GM12872 (cell line): ENCODE results near the gene ASPA.

Source experiments
- TF ChIP-seq, protein P1 (sequence below): IDR thresholded peaks from 3 replicates; pipeline ENCODE4 v1.5.1; 2011; ENCODE audit warnings: low read depth, mild to moderate bottlenecking, low read length, moderate library complexity; ENCODE audit not compliant: insufficient read depth

Gene ASPA

DNA sequence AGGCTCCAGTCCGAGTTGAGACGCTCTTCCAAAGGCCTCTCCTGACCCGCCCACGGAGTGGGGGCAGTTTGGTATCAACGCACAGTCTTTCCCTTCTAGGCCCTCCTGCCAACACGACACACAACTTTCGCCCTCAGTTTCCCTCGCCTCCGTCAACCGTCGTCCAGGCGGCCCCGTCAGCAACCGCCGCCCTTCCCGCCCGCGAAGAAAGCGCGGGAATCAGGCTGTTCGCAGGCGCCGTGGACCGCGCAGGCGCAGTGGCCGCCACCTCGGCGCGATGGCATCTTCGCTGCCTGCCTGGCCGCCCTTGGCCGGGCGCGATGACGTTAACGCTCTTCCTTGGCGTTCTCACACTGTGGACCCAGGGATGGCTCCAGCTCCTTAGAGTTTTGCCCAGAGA is 4.2 kb upstream of the ASPA start, which contains the start of gene SPATA22:
SPATA22 (minus strand) TSS at position 221 of the 400 bp plus-strand sequence. CDS start 2,494 bp downstream, outside the sequence.
- TF ChIP-seq, protein P1, sequence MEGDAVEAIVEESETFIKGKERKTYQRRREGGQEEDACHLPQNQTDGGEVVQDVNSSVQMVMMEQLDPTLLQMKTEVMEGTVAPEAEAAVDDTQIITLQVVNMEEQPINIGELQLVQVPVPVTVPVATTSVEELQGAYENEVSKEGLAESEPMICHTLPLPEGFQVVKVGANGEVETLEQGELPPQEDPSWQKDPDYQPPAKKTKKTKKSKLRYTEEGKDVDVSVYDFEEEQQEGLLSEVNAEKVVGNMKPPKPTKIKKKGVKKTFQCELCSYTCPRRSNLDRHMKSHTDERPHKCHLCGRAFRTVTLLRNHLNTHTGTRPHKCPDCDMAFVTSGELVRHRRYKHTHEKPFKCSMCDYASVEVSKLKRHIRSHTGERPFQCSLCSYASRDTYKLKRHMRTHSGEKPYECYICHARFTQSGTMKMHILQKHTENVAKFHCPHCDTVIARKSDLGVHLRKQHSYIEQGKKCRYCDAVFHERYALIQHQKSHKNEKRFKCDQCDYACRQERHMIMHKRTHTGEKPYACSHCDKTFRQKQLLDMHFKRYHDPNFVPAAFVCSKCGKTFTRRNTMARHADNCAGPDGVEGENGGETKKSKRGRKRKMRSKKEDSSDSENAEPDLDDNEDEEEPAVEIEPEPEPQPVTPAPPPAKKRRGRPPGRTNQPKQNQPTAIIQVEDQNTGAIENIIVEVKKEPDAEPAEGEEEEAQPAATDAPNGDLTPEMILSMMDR, result no peak

DNA sequence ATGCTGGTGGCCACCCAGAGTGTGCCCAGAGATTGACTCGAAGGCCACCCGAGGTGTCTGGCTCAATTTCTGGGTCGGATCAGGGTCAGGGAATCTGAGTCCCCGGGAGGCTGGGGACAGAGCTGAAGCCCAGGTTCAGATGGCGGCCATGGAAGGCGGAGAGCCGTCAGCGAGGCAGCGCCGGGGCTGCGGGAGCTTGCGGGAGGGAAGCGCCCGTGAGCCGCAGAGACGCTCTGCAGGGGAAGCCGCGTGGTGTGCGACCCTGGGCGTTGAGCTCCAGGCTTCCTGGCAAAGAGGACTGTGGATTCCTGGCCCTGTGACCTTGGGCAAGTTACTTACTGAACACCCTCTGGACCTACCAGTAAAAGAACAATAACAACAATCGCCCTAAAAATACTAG is 3.7 kb upstream of the ASPA start:
- TF ChIP-seq, protein P1, result no peak

DNA sequence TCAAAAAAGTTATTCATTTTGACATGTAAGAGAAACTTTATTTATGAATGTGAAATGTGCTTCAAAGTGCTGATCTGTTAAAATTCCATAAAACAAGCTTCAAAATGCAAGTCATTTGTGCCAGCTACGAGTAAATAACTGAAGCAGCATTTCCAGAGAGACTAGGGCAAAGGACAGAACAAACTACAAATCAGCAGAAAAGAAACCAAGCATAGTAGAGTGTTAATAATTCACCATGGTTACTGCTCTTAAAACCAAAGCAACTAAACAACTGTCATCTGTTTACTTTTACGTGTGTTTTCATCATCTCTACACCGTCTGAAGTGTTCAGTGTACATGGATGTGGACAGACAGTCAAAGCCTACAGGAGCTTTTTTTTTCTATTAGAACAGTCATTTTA is 1.6 kb upstream of the ASPA start:
- TF ChIP-seq, protein P1, result no peak

DNA sequence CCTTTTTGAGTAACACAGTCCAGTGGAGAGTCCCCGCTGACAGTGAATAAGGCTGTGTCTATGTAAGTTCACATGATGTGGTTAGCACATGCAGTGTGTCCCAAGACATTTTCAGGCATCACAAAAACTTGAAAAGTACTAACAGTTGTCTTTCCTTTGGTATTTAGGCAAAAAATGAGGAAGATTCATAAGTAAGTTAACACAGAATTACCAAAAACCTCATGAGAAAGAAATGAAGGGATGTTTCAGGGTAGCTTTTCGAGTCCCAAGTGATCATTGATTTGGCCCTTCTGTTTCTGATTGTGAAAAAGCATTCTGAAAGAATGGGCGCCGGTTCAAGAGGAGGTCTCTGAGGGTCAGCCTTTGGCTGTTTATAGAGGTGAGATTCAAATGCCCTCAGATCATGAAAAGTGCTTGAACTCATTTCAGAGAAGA is 529 bp upstream of the ASPA start:
- TF ChIP-seq, protein P1, result no peak

DNA sequence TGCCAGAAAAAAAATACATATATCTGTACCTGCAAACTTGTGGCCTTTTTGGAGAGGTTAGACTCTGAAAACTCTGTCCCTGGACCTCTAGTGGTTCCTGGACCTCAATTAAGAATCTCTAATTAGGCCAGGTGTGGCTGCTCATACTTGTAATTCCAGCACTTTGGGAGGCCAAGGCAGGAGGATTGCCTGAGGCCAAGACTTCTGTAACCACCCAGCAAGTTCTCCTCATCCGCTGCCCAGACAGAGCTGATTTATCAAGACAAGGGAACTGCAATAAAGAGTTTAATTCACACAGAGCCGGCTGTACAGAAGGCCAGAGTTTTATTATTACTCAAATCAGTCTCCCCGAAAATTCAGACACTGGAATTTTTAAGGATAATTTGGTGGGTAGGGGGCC is 4.2 kb downstream of the ASPA start:
- TF ChIP-seq, protein P1, result no peak

DNA sequence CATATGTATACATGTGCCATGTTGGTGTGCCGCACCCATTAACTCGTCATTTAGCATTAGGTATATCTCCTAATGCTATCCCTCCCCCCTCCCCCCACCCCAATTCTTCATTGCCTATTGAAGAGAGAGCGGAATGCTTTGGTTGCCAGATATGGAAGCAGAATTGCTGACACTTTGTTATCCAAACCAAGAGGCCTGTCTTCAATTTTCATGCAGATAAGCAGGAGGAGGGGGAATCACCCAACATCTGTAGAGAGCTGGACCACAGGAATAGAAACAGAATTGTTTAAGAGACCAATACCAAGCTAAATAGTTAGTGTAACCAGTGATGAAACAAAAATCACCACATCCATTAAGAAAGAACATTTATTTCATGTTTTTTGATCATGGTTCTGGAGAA is 7.1 kb downstream of the ASPA start:
- TF ChIP-seq, protein P1, result no peak

DNA sequence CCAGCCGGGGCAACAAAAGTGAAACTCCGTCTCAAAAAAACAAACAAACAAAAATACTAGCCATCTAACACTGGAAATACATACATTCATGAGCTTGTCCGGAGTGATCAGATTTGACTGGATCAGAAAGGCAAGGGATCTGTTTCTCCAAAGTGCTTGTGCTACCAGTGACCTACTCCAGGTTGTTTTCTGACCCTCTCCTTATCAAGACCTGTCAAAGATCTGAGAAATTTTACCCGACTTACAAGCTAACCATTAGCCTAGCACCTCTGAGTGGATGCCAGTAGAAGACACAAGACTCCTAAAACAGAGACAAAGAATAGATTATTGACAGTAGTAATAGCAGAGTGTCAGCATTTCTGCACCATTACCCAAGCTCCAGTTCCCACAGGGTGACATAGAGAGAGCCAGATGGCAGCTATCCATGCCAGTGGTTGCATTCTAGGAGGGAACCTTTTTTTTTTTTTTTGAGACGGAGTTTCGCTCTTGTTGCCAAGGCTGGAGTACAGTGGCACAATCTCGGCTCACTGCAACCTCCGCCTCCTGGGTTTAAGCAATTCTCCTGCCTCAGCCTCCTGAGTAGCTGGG is 9.8 kb downstream of the ASPA start:
- TF ChIP-seq, protein P1, result no peak
